Skeletal muscle tissue (tissue), 4 donors: ENCODE results near the gene TFAP2B. TPM values are rescaled to one million over a fixed set of nuclear protein-coding genes. Genes with fewer than 3 reads are reported as not detected.

Source experiments
- H3K27ac ChIP-seq: one replicate; pipeline ENCODE4 v1.7.0; 2013; ENCODE audit warnings: mild to moderate bottlenecking, low read depth, low read length, inconsistent platforms
- H3K27me3 ChIP-seq, 3 donors: one replicate each; pipeline ENCODE4 v1.7.0; 2013; ENCODE audit warnings: low read length in 3 of 3; ENCODE audit not compliant: control insufficient read depth in 3 of 3, insufficient read depth in 3 of 3
- H3K36me3 ChIP-seq, 3 donors: one replicate each; pipeline ENCODE4 v1.7.0; 2013; ENCODE audit warnings: low read length in 3 of 3; ENCODE audit not compliant: control insufficient read depth in 3 of 3, insufficient read depth in 3 of 3
- H3K4me1 ChIP-seq, 3 donors: one replicate each; pipeline ENCODE4 v1.7.0; 2013; ENCODE audit warnings: low read length in 3 of 3, mild to moderate bottlenecking in 3 of 3; ENCODE audit not compliant: control insufficient read depth in 3 of 3, insufficient read depth in 3 of 3
- H3K4me3 ChIP-seq, 3 donors: one replicate each; pipeline ENCODE4 v1.7.0; 2013; ENCODE audit warnings: low read length in 3 of 3
- H3K9ac ChIP-seq, 3 donors: one replicate each; pipeline ENCODE4 v1.7.0; 2013; ENCODE audit warnings: low read length in 3 of 3, mild to moderate bottlenecking in 3 of 3, moderate library complexity in 2 of 3, low read depth in 1 of 3
- H3K9me3 ChIP-seq, 3 donors: one replicate each; pipeline ENCODE4 v1.7.0; 2013; ENCODE audit warnings: low read length in 3 of 3; ENCODE audit not compliant: control insufficient read depth in 3 of 3
- total RNA-seq: library from RNA; depleted of rRNA; stranded (reverse); fragments of >200 nt; gene quantifications from one replicate; pipeline ENCODE4 v1.2.3, GENCODE V29; 2014
- donor health status: Osteomylitis.

Gene TFAP2B
- total RNA-seq, 1 donor from 2014 or later = not detected

- H3K4me3 ChIP-seq = no peak overlapping the region
- H3K9ac ChIP-seq = no peak overlapping the region
- peaks cover 8 to 20% (median 16%) of the 10 kb centered on the region in 3 donors for H3K4me1 ChIP-seq
- no peaks in the 10 kb centered on the region for H3K9me3 ChIP-seq
- peaks cover 88 to 94% (median 93%) of the 10 kb centered on the region in 3 donors for H3K27me3 ChIP-seq
- no peak overlapping the region for H3K27ac ChIP-seq
- H3K36me3 ChIP-seq = no peaks in the 10 kb centered on the region
Measured at GRCh38 chr6:50846144-50846851, 27.6 kb downstream of the TFAP2B start.

GRCh38 chr6:50846852-50847155 lies 28.1 kb downstream of the TFAP2B start:
- Histone ChIP-seq H3K9me3 (no peaks in the 10 kb centered on the region), H3K4me3 (no peak overlapping the region), H3K4me1 (peaks cover 8 to 21% (median 16%) of the 10 kb centered on the region in 3 donors), H3K27ac (no peak overlapping the region), H3K9ac (no peak overlapping the region), H3K27me3 (peaks cover 86 to 94% (median 93%) of the 10 kb centered on the region in 3 donors), H3K36me3 (no peaks in the 10 kb centered on the region)

- H3K4me1 ChIP-seq = peaks cover 8 to 21% (median 16%) of the 10 kb centered on the region in 3 donors
- no peak overlapping the region for H3K27ac ChIP-seq
- H3K36me3 ChIP-seq = no peaks in the 10 kb centered on the region
- H3K27me3 ChIP-seq = peaks cover 74 to 86% (median 82%) of the 10 kb centered on the region in 3 donors
- H3K4me3 ChIP-seq = no peak overlapping the region
- no peak overlapping the region for H3K9ac ChIP-seq
- H3K9me3 ChIP-seq = no peaks in the 10 kb centered on the region
Measured at GRCh38 chr6:50847890-50848594, 29.4 kb downstream of the TFAP2B start.

GRCh38 chr6:50848989-50849795 lies 30.5 kb downstream of the TFAP2B start:
- Histone ChIP-seq H3K36me3 (no peaks in the 10 kb centered on the region), H3K27me3 (peaks cover 66 to 81% (median 72%) of the 10 kb centered on the region in 3 donors)

GRCh38 chr6:50849796-50850180 lies 31.1 kb downstream of the TFAP2B start:
- H3K4me3 ChIP-seq = peak overlapping the region; percentile 1 to 59 (median 57)
- no peak overlapping the region for H3K9ac ChIP-seq
- peaks cover 62 to 80% (median 66%) of the 10 kb centered on the region in 3 donors for H3K27me3 ChIP-seq
- no peak overlapping the region for H3K27ac ChIP-seq
- H3K9me3 ChIP-seq = no peaks in the 10 kb centered on the region
- peaks cover 8 to 21% (median 16%) of the 10 kb centered on the region in 3 donors for H3K4me1 ChIP-seq
- no peaks in the 10 kb centered on the region for H3K36me3 ChIP-seq

More at GRCh38 chr6:50848989-50849795, 30.5 kb downstream of the TFAP2B start:
- peaks cover 8 to 21% (median 16%) of the 10 kb centered on the region in 3 donors for H3K4me1 ChIP-seq
- no peak overlapping the region for H3K27ac ChIP-seq
- H3K4me3 ChIP-seq = no peak overlapping the region
- H3K9me3 ChIP-seq = no peaks in the 10 kb centered on the region
- H3K9ac ChIP-seq = no peak overlapping the region

GRCh38 chr6:50850223-50851048 lies 31.8 kb downstream of the TFAP2B start:
- Histone ChIP-seq H3K27ac (no peak overlapping the region), H3K9me3 (no peaks in the 10 kb centered on the region), H3K9ac (no peak overlapping the region), H3K4me1 (peaks cover 8 to 21% (median 16%) of the 10 kb centered on the region in 3 donors), H3K4me3 (peak overlapping the region; percentile 1 to 59 (median 57)), H3K36me3 (no peaks in the 10 kb centered on the region), H3K27me3 (peaks cover 56 to 74% (median 59%) of the 10 kb centered on the region in 3 donors)

- Histone ChIP-seq H3K27me3 (peaks cover 48 to 66% (median 51%) of the 10 kb centered on the region in 3 donors), H3K36me3 (no peaks in the 10 kb centered on the region), H3K9ac (no peak overlapping the region), H3K4me1 (peaks cover 6 to 21% (median 16%) of the 10 kb centered on the region in 3 donors), H3K4me3 (peak overlapping the region in 1 of 3 donors; percentile 59), H3K9me3 (no peaks in the 10 kb centered on the region), H3K27ac (no peak overlapping the region)
Measured at GRCh38 chr6:50851049-50851845, 32.6 kb downstream of the TFAP2B start.

- Histone ChIP-seq H3K4me3 (no peak overlapping the region), H3K27me3 (peaks cover 28 to 42% (median 31%) of the 10 kb centered on the region in 3 donors), H3K9me3 (no peaks in the 10 kb centered on the region), H3K27ac (no peak overlapping the region), H3K9ac (no peak overlapping the region), H3K4me1 (peaks cover 6 to 21% (median 16%) of the 10 kb centered on the region in 3 donors), H3K36me3 (no peaks in the 10 kb centered on the region)
Measured at GRCh38 chr6:50853939-50854338, 35.3 kb downstream of the TFAP2B start.

GRCh38 chr6:50861692-50862091 lies 43.0 kb downstream of the TFAP2B start:
- no peak overlapping the region for H3K9ac ChIP-seq
- H3K9me3 ChIP-seq = no peaks in the 10 kb centered on the region
- H3K36me3 ChIP-seq = no peaks in the 10 kb centered on the region
- H3K27me3 ChIP-seq = peaks cover 0 to under 1% (median 0%) of the 10 kb centered on the region in 3 donors
- H3K27ac ChIP-seq = no peak overlapping the region
- H3K4me1 ChIP-seq = no peaks in the 10 kb centered on the region
- H3K4me3 ChIP-seq = no peak overlapping the region
